Medulla oblongata (tissue), 1 donor: ENCODE results near the gene PLEKHA4.
"Not testable (repeated sequence)": the region's sequence is repeated elsewhere in the genome, so short reads cannot be mapped to it uniquely, and the experiment has no call there.

Experiments
- DNase-seq: peaks from one replicate; pipeline ENCODE4 v3.0.0-alpha.2; 2015; ENCODE audit errors: extremely low spot score

Gene PLEKHA4

DNA sequence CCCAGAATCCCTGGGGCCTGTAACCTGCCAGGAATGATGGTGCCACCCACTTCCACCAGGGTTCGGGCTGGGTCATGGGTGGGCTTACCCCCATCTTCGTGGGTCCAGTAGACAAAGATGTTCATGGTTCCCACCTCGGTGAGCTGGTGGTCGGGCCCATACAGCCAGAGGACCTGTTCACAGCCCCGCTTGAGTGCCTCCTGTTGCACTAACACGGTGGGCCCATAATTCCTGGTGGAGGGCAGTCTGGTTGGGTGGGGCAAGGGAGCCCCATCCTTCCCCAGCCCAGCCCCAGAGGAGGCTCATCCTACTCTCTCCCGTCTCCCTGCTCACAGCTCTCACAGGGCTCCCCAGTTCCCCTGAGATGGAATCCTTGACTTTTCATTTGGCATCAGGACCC lies 71.3 kb downstream of the PLEKHA4 start:
- no peak for DNase-seq

GRCh38 chr19:48796298-48797083 lies 71.9 kb downstream of the PLEKHA4 start:
- no peak for DNase-seq

DNA sequence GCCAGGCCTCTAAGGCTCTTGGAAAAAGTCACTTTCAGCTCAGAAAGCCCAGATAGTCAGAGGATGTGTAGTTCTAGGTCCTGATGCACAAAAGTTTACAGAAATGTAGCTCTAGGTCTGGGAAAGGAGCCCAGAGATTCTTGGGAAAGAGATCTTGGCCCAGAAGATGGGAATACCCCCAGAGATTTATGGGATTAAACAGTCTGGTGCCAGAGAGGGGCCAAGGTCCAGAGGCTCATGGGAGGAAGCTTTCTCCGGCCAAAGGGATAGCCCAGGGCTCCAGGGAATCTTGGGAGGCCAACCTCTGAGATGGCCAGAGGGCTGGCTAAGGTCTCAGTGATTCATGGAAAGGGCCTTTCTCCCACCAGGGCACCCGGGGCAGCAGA lies 72.7 kb downstream of the PLEKHA4 start:
- DNase-seq, result no peak

- peak; percentile 98 for DNase-seq
These were observed 73.2 kb downstream of the PLEKHA4 start for GRCh38 chr19:48795055-48795684.

- DNase-seq, result no peak
These were observed 74.1 kb downstream of the PLEKHA4 start for GRCh38 chr19:48794291-48794690.

- DNase-seq, result no peak
These were observed 75.1 kb downstream of the PLEKHA4 start for GRCh38 chr19:48793271-48793670.

GRCh38 chr19:48787331-48787730 lies 81.1 kb downstream of the PLEKHA4 start:
- DNase-seq, result not testable (repeated sequence)
